HFFc6 (cell line): ENCODE measurements around the gene ADAMTS7. TPM values are rescaled to one million over a fixed set of nuclear protein-coding genes. Genes with fewer than 3 reads are reported as not detected.
"Not testable (repeated sequence)": the region's sequence is repeated elsewhere in the genome, so short reads cannot be mapped to it uniquely, and the experiment has no call there.

ENCODE experiments used
- DNase-seq: peaks from one replicate; pipeline ENCODE4 v3.0.0-alpha.2; 2018
- H3K27ac Mint-ChIP-seq: 2 replicates; pipeline ENCODE4 v1.8.0; 2020; ENCODE audit warnings: mild to moderate bottlenecking, mixed read lengths
- H3K27me3 Mint-ChIP-seq: 2 replicates; pipeline ENCODE4 v1.8.0; 2021; ENCODE audit warnings: mild to moderate bottlenecking, moderate library complexity, mixed read lengths; ENCODE audit not compliant: insufficient read depth
- H3K36me3 Mint-ChIP-seq: 2 replicates; pipeline ENCODE4 v1.8.0; 2021; ENCODE audit warnings: low read depth, mixed read lengths
- H3K4me1 Mint-ChIP-seq: 2 replicates; pipeline ENCODE4 v1.8.0; 2020; ENCODE audit warnings: low read depth, mixed read lengths
- H3K4me3 Mint-ChIP-seq: 2 replicates; pipeline ENCODE4 v1.8.0; 2020; ENCODE audit warnings: mild to moderate bottlenecking, moderate library complexity, mixed read lengths
- H3K9me3 Mint-ChIP-seq: 2 replicates; pipeline ENCODE4 v1.8.0; 2020; ENCODE audit warnings: mild to moderate bottlenecking, mixed read lengths
- total RNA-seq, 6 experiments: library from RNA; stranded (reverse); fragmentation: NEBNext Ultra II Directional; extraction: Animal tissue kit (Norgen Biotek cat#: 25700); gene quantifications; 2 replicates in 1 of 6; 3 replicates in 5 of 6; pipeline ENCODE4 v1.2.3, GENCODE V29; 2021
- TF ChIP-seq, protein P1 (sequence below): fragments of 200-600 bp; sonication (generic); IDR thresholded peaks from 2 replicates; pipeline ENCODE4 v1.5.0; 2021; ENCODE audit warnings: antibody characterized with exemption, mild to moderate bottlenecking

Gene ADAMTS7
- total RNA-seq, 6 experiments from 2014 or later, result 0.39 to 0.66 (median 0.59) TPM

DNA sequence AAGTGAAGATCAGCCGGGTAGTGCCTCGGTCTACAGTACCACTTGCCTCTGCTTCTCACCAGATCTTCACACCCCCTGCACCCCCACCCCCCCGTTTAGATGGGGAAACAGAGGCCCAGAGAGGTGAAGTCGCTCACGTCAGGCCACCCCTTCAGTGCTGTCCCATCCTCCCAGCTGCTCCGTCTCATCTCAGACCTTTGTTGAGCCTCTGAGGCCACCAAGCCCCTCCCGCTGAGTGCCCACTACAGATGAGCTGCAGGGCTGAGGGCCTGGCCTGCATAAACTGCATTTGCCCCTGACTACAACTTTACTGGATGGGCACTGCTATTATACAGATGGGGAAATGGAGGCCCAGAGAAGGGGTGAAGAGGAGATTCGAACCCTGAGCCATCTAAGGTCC is 35.8 kb downstream of the ADAMTS7 start:
- Mint-ChIP-seq H3K4me1 (no peaks in the 10 kb centered on the region), H3K36me3 (no peaks in the 10 kb centered on the region), H3K27ac (no peak overlapping the region), H3K9me3 (no peaks in the 10 kb centered on the region), H3K27me3 (peaks cover 10% of the 10 kb centered on the region), H3K4me3 (no peak overlapping the region)
- TF ChIP-seq, protein P1, sequence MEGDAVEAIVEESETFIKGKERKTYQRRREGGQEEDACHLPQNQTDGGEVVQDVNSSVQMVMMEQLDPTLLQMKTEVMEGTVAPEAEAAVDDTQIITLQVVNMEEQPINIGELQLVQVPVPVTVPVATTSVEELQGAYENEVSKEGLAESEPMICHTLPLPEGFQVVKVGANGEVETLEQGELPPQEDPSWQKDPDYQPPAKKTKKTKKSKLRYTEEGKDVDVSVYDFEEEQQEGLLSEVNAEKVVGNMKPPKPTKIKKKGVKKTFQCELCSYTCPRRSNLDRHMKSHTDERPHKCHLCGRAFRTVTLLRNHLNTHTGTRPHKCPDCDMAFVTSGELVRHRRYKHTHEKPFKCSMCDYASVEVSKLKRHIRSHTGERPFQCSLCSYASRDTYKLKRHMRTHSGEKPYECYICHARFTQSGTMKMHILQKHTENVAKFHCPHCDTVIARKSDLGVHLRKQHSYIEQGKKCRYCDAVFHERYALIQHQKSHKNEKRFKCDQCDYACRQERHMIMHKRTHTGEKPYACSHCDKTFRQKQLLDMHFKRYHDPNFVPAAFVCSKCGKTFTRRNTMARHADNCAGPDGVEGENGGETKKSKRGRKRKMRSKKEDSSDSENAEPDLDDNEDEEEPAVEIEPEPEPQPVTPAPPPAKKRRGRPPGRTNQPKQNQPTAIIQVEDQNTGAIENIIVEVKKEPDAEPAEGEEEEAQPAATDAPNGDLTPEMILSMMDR, result no peak
- no peak for DNase-seq

DNA sequence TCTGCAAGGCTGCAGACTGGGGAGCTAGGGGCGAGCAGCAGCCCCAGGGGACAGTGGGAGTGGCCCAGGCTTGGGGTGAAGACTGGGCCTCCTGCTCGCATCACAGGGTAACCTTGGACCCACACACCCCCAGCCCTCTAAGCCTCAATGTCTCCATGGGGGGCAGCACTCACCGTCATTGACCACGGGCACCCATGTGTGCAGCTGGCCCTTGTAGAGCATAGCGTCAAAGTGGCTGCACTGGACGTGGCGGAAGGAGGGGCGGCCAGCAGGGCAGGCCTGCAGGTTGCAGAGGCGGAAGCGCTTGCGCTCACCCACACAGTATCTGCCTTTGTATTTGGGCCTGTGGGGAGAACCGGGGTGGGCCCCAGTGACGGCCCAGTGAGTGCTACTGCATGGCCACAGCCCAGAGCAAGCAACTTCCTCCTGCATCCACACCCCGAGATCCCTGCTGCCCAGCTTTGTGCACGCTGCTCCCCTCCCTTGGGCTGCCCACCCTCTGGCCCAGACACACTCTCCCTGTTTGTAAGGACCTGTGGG is 36.7 kb downstream of the ADAMTS7 start:
- H3K27ac Mint-ChIP-seq, H3K9me3 Mint-ChIP-seq, H3K4me3 Mint-ChIP-seq, H3K4me1 Mint-ChIP-seq, H3K36me3 Mint-ChIP-seq, DNase-seq: not testable (repeated sequence)
- H3K27me3 Mint-ChIP-seq, result peaks cover 10% of the 10 kb centered on the region

DNA sequence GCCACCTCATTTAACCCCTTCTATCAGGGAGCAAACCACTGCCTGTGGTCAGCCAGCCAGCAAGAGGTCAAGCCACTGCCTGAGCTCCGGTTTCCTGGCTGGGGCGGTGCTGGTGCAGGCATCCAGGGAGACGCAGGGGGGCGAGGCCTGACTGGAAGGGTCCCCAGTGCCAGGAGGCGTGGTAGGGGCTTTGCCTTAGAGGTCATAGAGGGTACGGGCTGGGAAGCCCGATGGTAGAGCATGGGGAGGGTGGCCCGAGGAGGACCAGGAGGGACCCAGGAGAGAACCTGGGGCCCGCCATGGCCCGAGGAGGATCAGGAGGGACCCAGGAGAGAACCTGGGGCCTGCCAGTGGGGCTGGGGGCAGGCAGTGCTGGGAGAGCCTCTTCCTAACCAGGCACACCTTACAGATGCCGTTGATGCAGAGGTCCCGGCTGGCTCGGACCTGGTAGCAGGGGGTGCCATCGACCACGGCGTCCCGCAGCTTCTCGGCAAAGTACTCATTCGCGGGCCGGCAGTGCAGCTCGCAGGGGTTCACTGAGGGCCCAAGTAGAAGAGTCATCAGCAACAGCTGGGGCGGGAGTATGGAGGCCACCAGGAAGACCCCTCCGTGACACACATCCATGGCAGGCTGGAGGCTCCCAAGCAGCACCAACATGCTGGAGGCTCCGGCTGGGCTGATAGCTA is 37.4 kb downstream of the ADAMTS7 start:
- H3K36me3 Mint-ChIP-seq, DNase-seq, H3K4me1 Mint-ChIP-seq, H3K4me3 Mint-ChIP-seq, H3K9me3 Mint-ChIP-seq, H3K27ac Mint-ChIP-seq: not testable (repeated sequence)
- H3K27me3 Mint-ChIP-seq, result peaks cover 10% of the 10 kb centered on the region

DNA sequence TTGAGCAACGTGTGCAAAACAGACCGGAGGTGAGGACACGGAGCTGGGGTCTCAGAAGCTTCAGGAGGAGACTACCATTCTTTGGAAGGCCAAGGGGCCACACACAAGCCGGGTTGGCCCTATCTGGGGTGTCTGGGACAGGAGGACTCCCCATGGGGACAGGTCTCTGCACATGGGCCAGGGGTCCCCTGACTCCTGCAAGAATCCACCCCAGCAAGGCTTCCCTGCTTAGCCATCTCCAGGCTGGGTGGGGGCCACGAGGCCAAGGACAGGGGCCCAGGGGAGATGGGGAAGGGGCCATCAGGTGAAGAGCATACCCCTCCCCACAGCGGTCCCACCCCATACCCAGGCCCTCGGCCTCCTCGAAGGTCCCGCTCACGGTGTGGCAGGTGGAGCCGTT is 38.5 kb downstream of the ADAMTS7 start:
- Mint-ChIP-seq H3K27me3 (peaks cover 3% of the 10 kb centered on the region), H3K27ac (no peak overlapping the region), H3K36me3 (no peaks in the 10 kb centered on the region), H3K9me3 (no peaks in the 10 kb centered on the region), H3K4me3 (no peak overlapping the region), H3K4me1 (no peaks in the 10 kb centered on the region)
- DNase-seq, result no peak
- TF ChIP-seq, protein P1, result no peak

DNA sequence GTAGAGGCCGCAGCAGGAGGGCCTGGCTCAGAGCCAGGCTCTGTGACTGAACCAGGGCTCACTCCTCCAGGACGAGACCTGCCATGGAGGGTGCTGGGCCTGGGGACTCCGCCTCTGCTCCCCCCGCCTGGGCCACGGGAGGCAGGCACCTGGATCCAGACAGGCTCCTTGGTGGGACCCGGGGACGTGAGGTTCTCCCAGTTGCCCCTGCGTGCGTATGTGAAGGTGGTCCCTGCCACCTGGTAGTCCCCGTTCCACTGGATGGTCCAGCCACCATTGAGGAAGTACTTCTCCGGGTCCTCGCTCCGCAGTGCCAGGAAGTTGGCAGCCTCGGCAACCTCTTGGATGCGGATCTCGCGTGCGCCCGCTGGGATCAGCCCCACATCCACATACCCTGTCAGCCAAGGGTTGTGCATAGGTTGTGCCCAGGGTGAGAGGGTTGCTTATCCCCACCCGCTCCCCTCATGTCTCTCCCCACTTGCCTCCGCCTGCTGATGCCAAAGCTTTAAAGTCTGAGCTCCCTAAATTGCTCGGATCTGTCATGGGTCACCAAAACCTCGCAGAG is 39.7 kb downstream of the ADAMTS7 start:
- H3K27ac Mint-ChIP-seq, H3K27me3 Mint-ChIP-seq, DNase-seq, H3K4me3 Mint-ChIP-seq, H3K9me3 Mint-ChIP-seq, H3K4me1 Mint-ChIP-seq, H3K36me3 Mint-ChIP-seq: not testable (repeated sequence)

DNA sequence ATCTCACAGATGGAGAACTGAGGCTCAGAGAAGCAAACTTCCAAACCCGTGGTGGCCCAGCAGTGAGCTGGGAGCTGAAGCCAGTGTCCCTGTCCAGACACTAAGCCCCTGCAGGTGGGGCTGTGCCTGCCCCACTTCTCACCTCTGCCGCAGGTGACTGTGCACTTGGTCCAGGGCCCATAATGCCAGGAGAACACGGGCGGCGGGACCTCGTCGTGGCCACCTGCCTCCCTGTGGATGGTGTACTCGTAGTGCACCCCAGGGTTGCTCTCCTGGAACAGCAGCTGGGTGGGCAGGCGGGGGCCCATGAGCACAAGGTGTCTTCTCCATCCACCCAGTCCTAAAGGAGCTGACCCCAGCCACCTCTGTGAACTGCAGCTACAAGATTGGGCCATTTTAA is 40.2 kb downstream of the ADAMTS7 start:
- not testable (repeated sequence) for H3K9me3 Mint-ChIP-seq, H3K27ac Mint-ChIP-seq, DNase-seq, H3K27me3 Mint-ChIP-seq, H3K36me3 Mint-ChIP-seq, H3K4me3 Mint-ChIP-seq, H3K4me1 Mint-ChIP-seq

DNA sequence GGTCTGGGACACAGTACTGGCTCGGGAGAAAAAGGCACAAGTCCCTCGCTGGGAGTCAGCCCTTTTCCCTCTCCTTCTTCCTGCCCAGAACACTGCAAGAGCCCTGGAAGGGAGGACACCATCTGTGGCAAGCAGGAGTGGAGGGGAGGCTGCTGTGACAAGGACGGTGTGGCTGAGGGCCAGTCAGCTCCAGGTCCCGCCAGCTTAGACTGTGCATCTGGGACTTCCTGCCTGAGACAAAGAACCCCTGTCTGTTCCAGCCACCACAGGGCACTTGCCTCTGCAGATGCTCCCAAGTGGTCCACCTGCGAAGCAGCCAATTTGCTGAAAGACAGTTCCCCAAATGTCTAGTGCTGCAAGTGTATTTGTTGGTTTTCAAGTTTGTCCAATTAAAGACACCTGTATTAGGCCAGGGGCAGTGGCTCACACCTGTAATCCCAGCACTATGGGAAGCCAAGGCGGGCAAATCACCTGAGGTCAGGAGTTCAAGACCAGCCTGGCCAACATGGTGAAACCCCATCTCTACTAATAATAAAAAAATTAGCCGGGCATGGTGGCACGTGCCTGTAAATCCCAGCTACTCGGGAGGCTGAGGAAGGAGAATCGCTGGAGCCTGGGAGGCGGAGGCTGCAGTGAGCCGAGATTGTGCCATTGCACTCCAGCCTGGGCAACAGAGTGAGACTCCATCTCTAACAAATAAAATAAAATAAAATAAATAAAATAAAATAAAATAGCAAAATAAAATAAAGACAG is 41.6 kb downstream of the ADAMTS7 start:
- not testable (repeated sequence) for H3K27me3 Mint-ChIP-seq, H3K27ac Mint-ChIP-seq

More for the DNA sequence above, 41.6 kb downstream of the ADAMTS7 start:
- DNase-seq, H3K4me3 Mint-ChIP-seq, H3K36me3 Mint-ChIP-seq, H3K4me1 Mint-ChIP-seq, H3K9me3 Mint-ChIP-seq: not testable (repeated sequence)
